G401 (cell line): Measurements from ENCODE around the gene PRR5L. TPM values are rescaled to one million over a fixed set of nuclear protein-coding genes. Genes with fewer than 3 reads are reported as not detected.

Experiments
- DNase-seq: peaks from one replicate; pipeline ENCODE4 v3.0.0-alpha.2; 2015; ENCODE audit warnings: low spot score
- in situ Hi-C: cut with HindIII; loops from 2 replicates; pipeline ENCODE4 v1.10.0; 2016; ENCODE audit warnings: low sequenced_read_pairs, mixed read lengths
- total RNA-seq: library from RNA; depleted of rRNA; stranded (reverse); fragments of >200 nt; shearing (Covaris generic); gene quantifications from 2 replicates; pipeline ENCODE4 v1.2.3, GENCODE V29; 2014

PRR5L gene
- total RNA-seq, 1 experiment from 2014 or later, result not detected

- no peak for DNase-seq
- in situ Hi-C loops, result no loop called here
Observed at GRCh38 chr11:36412781-36413383, 116.8 kb downstream of the PRR5L start.

GRCh38 chr11:36417154-36417553 lies 121.1 kb downstream of the PRR5L start:
- DNase-seq, result no peak
- in situ Hi-C loops, result no loop called here

- in situ Hi-C loops, result no loop called here
- DNase-seq, result no peak
Observed at GRCh38 chr11:36419791-36420424, 123.8 kb downstream of the PRR5L start.

DNA sequence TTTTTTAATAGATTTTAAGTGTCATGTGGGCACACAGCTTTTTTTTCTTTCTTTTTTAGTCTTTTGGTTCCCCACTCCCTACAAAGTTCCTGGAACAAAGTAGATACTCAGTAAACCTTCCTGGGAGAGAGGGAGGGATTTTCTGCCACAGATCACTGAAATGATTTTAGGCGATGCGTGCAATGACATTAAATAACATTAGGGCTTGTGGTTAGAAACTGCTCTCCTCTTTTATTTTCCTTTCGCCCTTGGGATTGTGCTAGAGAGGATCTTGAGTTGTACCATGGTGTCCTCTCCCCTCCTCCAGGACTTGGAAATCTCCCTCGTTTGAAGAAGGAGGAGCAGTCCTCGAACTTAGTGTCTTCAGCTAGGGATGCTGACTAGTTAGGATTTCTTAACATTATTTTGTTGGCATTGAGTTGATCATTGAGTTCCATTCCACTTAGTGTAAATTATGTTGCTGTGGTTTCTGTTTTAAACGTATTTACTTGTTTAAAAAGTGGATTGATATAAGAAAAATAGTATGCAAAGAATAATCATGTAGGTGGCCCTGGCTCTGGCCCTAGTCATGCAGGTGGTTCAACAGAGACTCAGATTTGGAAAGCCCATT lies 125.6 kb downstream of the PRR5L start:
- no peak for DNase-seq
- in situ Hi-C loops, result no loop called here

- in situ Hi-C loops, result no loop called here
- no peak for DNase-seq
Observed at GRCh38 chr11:36425561-36426081, 129.5 kb downstream of the PRR5L start.

DNA sequence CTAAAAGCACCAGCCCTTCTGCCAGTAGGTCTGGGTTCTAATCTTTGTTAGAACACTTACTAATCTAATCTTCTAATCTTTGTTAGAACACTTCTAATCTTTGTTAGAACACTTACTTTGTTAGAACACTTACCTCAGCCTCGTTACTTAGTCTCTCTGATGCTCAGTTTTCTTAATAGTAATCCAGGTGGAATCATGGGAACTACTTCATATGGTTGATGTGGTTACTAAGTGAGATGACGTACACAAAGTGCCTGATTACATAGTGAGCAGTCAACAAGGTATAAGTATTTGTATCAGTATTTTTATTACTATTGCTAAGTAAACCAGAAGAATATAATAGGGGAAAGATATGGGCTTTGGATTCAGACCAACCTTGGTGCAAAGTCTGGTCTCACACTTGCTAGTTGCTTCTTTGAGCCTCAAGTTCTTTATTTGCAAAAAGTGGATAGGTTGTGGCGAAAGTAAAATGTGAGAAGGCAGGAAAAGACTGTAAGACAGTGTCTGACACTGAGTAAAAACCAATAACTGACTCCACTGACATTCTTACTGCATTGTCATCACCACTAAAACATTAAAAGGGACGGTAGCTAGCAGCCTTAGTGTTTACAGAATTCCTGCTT lies 130.2 kb downstream of the PRR5L start:
- DNase-seq, result no peak
- in situ Hi-C loops, result no loop called here

- no peak for DNase-seq
- in situ Hi-C loops, result no loop called here
Observed at GRCh38 chr11:36427079-36427478, 131.0 kb downstream of the PRR5L start.

GRCh38 chr11:36427876-36428275 lies 131.8 kb downstream of the PRR5L start:
- no peak for DNase-seq

DNA sequence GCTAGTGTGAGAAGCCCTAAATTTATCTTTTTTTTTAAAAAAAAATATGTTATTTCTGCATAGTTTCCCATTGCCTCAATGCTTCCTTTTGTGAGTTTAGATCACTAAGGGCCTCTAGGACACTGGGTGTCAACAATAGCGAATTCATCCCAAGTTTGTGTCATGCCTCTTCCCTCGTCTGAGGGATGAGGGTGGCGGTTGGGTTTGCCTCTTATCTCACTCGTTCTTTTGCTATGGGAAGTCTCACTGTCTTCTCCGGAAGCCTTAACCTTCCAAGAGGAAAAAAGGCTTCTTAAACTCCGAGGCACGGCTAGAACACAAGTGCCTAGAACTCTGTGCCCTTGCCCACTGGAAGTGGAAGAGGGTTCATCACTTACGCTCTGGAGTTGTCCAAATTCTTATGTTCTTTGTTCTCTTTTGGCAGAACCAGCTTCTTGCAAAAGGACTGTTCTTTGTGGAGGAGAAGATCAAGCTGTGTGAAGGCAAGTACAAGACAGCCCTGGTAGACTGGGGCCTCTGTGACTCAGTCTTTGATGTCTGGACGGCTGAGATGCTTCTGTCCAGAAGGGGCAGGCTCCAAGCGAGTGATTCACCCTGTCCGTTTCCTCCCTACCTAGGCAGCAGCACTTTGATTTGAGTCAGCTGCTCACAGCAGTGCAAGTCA lies 135.5 kb downstream of the PRR5L start:
- DNase-seq, result no peak
- in situ Hi-C loops, result no loop called here

More at GRCh38 chr11:36427876-36428275, 131.8 kb downstream of the PRR5L start:
- in situ Hi-C loops, result no loop called here

- DNase-seq, result no peak
- in situ Hi-C loops, result no loop called here
Observed at GRCh38 chr11:36432093-36432469, 136.0 kb downstream of the PRR5L start.

GRCh38 chr11:36432738-36433137 lies 136.7 kb downstream of the PRR5L start:
- DNase-seq, result no peak
- in situ Hi-C loops, result no loop called here

- in situ Hi-C loops, result no loop called here
Observed at GRCh38 chr11:36436064-36436463, 140.0 kb downstream of the PRR5L start.

GRCh38 chr11:36436589-36436988 lies 140.5 kb downstream of the PRR5L start:
- no peak for DNase-seq
- in situ Hi-C loops, result no loop called here

More at GRCh38 chr11:36436064-36436463, 140.0 kb downstream of the PRR5L start:
- peak; percentile 82 for DNase-seq

DNA sequence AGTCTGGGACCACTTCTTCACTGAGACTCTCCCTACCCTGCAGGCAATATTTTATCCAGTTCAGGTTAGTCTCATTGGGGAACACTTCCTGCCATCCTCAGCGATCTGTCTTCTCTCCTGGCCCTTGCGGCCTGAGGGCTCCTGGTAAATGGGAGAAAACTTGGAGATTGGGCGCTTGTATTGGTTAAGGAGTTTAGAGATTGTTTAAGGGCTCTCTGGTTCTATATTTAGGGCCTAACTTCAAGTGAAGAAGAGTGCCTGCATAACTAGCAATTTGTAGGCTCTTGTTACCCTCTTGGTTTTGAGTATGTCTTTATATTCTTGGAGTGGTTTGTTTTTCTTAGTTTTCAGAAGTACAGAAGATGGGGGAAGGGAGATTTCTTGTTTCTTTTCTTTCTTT lies 141.3 kb downstream of the PRR5L start:
- in situ Hi-C loops, result no loop called here
- no peak for DNase-seq

DNA sequence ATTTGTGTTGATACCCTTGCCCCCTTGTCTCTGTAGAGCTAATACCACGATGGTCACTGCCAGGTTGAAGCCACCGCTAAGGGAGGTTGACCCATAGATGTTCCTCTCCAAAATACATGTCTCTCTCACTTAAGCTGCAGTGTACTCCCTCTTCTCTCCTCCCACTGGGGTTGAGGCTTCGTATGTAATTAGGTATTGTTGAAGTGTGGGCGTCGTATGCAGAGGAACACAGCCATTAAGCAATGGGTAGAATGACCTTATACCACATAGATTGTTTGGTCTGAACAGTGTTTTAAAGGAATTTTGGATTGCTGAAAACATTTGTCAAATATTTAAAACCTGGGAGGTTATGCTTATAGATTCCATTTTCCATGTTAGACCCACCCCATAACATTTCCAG lies 142.0 kb downstream of the PRR5L start:
- in situ Hi-C loops, result no loop called here
- no peak for DNase-seq

DNA sequence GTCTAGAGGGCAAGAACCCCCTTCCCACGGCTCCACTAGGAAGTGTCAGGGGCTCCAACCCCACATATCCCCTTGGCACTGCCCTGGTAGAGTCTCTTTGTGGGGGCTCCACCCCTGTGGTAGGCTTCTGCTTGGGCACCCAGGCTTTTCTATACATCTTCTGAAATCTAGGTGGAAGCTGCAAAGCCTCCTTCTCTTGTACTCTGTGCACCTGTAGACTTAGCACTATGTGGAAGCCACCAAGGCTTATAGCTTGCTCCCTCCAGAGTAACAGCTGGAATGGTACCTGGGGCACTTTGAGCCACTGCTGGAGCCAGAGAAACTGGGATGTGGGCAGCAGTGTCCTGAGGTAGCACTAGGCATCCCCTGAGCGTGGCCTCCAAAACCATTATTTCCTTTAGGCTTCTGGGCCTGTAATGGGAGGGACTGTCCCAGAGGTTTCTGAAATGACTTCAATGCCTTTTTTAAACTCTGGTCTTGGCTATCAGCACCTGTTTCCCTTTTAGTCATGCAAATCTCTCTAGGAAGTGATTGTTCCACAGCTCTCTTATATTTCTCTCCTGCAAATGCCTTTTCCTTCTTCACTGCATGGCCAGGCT lies 145.6 kb downstream of the PRR5L start:
- no peak for DNase-seq
- in situ Hi-C loops, result no loop called here

DNA sequence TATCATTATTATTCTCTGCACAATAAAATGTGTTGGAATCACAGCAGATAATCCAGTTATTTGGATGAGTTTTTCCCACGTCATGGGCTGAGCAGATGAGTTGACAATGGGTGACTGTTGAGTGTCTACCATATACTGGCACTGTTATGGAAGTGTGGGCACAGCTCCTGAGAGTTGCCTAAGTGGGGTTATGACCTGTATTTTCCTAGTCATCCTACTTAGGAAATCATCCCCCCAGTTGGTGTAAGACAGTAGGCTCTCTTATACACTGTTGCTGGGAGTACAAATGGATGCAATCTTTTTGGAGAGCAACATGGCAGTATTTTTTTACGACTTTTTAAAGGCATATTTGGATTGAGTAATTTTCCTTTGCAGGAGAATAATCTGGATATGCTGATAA lies 147.6 kb downstream of the PRR5L start:
- DNase-seq, result no peak
- in situ Hi-C loops, result no loop called here

DNA sequence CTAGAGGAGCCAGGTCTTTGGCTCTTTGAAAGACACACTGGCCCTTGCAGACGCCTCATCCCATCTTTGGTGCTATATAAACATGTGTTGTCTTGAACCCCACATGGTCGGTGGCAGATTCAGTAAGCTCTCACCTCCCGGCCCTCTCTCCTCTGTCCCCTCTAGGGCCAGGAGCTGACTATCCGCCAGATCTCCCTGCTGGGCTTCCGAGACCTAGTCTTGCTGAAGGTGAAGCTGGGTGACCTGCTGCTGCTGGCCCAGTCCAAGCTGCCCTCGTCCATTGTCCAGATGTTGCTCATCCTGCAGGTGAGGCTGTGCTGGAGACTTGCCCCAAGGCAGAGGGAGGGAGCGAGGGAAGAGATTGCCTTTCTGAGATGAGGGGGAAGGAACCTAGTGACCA lies 150.0 kb downstream of the PRR5L start:
- no peak for DNase-seq
- in situ Hi-C loops, result no loop called here

DNA sequence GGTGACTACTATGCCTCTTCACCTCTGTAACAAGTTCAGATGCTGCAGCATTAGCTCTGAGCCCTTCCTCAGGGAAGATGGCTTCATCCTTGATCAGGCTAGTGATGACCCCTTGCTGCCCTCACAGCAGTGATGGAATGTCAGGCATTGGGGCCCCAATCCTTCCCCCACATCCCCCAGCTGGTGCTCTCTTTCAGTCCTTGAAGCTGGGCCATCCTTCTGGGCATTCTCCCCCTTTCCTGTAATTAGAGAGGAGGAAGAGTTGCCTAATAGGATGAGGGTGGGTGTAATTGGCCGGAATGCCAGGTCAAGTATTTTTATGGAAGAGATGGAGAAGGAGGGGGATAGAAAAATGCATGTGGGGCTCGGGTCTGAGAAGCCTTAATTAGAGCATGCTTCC lies 151.4 kb downstream of the PRR5L start:
- in situ Hi-C loops, result no loop called here
- DNase-seq, result no peak
